ENCODE measurements around the gene MTFR2.

The MTFR2 gene

DNA sequence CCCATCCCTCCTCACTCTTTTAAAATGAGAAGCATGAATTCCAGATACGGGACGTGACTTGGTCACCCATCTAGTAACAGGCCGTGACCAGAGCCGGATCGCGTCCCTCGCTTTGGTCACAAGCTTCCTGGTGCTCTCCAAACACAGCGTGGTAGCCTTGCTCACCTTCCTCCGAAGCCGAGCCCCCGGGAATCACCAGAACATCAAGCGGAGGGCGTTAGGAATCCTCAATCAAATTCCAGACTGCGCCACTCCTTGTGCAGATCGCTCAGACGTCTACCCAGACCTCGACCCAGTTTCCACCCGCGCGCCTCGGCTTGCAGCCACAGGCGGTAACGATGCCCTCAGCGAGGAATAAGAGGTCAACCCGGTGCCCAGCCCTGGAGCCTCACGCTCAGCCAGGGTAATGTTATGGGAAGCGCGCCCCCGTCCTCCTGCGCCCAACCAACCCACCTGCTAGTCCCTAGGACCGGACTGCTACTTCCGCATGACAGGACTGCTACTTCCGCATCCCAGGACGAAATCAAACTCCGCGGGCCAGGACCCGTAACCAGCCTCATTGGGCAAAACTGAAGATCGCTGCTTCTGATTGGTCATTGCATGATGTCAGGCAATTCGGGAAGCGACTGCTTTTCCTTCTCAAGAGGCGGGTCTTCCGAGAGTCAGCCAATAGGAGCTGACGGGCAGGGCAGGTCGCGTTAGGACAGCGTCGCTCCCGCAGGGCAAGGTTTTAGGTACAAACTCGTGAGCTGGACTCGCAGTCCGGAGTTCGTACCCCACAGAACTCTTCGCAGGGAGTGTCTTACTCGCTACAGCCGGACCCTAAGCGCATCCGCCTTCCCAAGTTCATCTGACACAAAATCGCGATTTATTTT is at the start of gene MTFR2:
Gene MTFR2, minus strand, starts transcription at position 501 of the 875 bp plus-strand sequence. CDS start 1,212 bp downstream, outside the sequence.
- peak; percentile 94 for DNase-seq

DNA sequence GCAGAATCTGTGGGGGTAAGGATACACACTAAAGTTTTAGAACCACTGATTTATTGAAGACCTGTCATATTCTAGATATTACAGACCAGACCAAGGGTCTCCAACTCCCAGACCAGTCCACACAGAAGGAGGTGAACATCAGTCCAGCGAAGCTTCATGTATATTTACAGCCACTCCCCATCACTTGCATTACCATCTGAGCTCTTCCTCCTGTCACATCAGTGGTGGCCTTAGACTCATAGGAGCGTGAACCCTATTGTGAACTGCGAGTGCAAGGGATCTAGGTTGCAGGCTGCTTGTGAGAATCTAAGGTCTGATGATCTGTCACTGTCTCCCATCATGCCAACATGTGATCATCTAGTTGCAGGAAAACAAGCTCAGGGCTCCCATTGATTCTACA is 44.5 kb upstream of the MTFR2 start:
- no peak for DNase-seq

DNA sequence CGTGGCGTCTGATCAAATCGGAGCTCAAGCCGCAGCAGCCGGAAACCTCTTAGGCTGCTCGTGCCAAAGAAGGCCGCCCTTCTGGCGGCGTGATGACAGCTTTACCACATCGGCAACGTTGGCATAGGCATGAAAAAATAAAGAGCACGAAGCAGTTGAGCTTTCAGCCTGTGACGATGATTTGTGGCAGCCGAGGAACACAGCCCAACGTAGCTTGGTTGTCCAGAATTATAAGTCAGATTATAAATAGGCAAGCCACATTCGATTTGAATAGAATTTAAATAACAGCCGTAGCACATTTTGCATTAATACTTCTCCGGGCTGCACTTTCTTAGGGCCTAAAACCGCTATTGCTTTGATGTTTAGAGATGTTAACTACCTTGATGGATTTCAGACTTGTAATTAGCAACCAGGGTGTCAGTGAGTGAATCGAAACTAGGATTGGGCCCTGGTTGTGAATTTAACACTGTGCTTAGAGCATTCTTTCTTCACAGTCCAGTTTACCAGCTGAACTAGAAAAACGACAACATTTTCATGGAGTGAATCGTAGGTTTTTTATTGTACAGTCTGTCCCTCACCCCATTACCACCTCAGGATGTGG is 40.4 kb upstream of the MTFR2 start:
- DNase-seq: peak; percentile 75

DNA sequence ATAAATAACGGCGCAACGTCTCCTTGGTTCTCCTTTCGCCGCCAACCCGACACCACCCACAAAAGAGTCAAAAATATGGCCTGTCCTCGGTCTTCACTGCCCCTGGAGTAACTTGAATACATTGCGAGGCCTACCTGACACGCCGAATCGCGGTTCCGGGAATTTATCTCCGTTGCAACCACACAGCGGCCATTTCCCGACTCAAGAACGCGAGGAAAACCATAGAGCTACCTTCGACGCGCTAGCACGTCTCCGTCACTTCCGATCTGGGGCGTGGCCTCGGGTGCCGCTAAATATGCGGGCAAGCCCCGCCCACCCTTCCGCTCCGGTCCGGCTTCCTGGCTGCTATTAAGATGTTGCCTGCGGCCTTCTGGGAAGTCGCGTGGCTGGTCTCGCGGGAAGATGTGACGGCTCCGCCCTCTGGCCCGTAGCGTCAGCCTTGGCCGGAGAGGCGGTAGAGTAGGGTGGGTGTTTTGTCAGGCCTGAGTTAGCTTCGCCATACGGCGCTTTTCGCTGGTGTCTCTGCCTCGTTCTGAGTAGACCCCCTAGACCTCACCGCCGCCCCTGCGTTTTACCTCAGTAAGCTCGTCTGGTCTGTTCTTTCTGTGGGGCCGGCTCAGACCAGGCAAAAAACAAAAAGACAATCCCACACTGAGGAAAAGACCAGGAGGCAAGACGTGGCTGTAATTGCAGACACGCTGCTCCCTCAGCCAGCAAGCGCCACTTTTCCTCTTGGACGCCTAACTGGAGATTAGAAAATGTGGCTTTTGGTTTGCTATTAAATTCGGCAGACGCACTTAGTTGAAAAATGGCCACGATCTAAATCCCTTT is 39.7 kb upstream of the MTFR2 start, which contains the start of gene BCLAF1:
Gene BCLAF1, minus strand, starts transcription at position 268 of the 831 bp plus-strand sequence. CDS start 9,980 bp downstream, outside the sequence.
- DNase-seq: peak; percentile 99

DNA sequence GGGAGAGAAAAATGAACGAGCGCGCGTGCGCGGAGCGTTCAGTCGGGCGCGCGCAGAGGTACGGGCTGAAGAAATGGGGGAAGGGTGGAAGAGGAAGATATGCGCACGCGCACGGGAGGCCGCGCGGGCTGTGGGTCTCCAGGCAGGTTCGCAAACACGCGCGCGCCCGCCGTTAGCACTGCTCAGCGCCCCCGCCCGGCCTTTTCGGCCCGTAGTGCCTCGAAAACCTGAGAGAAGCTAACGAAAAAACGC is 39.1 kb upstream of the MTFR2 start:
- DNase-seq: peak; percentile 92

DNA sequence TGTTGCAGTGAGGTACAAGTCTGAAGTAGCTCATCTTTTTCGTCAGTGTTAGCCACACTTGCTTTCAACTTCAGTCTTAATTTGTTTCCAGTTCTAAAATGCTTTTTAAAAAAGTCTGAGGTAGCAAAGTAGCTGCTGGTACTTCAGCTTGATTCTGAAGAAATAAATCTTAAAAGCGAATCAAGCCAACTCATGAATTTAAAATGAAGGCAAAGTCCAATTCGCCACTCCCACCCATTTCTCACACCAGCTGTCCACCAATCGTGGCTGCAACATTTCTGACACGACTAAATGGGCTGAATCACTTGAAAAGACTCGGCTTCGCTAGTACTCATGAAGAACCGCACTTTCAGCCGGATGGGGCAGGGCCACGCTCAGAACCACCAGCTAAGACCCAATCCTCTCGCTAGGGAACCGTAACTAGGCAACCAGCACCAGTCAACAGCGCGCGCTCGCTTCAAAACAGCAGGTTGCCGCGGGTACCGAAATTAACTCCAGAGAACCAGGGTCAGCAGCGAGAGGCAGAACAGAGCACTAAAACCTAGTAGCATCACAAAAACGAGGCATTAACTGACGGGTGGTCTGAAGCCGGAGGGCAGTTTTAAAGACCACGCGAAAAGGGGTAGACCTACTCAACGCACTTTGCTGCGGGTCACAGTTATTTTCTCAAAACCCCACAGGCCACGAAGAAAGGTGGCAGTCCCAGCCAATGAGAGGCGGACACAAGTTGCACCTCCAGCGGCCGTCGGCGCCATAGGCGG is 38.6 kb upstream of the MTFR2 start:
- peak; percentile 85 for DNase-seq

DNA sequence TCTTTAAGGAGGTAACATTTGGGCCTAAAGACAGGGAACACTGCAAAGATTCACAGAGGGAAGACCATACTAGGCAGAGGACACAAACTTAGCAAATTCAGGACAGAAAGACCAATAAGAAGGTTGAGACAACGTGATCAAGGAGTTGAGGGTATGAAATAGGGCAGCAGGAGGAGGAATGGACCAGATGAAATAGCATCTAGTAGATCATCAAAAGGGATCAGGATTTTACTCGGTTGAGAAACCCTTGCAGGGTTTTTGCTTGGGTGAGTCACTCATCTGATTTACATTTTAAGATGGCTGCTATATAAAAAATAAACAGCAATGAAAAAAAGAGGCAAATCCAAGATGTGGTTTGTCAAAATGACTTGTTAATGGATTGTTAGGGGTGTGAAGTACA is 34.8 kb upstream of the MTFR2 start:
- DNase-seq: no peak

DNA sequence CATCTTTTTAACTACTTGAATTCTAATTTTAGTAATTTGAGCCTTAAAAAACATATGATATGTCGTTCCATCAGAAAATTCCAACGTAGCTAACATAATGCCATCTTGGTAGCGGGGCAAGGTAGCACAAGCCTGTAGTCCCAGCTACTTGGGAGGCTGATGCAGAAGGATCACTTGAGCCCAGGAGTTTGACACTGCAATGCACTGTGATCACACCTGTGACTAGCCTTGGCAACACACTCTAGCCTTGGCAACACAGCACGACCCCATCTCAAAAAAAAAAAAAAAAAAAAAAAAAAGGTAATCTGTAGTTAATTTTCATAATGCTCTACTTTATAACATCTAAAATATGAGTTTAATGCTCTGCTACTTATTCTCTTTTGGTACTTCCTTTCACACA is 32.8 kb upstream of the MTFR2 start:
- DNase-seq: no peak

DNA sequence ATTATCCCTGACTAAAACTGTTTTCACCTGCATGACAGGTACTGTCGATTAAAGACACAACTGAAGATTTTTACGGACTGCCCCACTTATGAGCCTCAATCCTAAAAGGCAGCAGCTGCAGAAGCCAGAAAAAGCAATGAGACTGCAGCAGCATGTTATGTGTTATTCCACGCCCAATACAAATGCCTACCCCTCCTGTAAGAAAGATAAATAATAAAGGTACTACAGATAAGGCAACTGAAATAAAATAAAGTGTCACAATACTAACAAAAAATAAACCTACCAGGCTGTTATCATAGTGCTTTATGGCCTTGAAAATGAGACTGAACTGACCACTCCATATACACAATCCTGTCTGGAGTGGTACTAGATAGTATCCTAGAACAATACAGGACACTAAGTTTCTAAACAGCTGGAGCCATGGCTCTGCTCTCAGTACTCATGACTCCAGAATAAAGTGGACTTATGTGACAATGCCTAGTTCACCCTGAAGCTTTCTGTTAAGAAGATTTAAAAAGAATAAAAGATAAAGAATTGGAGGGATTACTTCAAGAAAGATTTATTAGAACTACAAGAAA is 30.0 kb upstream of the MTFR2 start:
- DNase-seq: no peak

DNA sequence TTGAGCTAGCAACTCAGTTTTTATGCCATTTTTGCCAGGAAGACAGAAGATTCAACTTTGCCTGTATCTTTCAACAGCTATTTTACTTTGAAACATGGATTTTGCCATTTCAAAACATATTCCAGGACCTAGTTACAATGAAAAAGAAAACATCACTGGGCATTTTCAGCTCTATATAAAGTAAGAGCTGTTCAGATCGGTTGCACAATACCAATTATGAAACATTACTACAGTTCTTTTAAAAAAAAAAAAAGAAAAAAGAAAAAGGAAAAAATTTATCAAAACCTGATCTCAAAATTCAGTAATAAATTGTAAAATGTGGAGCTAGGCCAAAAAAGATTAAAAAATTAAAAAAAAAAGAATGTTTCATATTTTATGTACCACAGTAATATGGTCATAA is 24.0 kb upstream of the MTFR2 start:
- DNase-seq: no peak

DNA sequence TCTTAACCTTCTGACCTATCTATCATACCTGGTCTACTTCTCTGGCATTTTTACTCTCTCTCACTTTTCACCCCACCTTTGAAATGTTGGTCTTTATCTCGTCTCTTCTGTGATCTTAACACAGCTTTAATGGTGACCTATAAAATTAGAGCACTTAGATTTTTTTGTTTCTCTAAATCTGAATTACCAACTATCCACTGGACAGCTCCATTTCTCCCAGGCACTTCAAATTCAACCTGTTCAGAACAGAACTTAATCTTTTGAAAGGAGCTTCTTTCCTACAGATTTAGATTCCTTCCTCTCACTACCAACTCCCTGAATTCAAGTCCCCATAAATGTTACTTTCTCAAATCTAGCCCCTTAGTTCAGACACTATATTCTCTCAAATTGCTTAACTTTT is 15.0 kb upstream of the MTFR2 start:
- no peak for DNase-seq

DNA sequence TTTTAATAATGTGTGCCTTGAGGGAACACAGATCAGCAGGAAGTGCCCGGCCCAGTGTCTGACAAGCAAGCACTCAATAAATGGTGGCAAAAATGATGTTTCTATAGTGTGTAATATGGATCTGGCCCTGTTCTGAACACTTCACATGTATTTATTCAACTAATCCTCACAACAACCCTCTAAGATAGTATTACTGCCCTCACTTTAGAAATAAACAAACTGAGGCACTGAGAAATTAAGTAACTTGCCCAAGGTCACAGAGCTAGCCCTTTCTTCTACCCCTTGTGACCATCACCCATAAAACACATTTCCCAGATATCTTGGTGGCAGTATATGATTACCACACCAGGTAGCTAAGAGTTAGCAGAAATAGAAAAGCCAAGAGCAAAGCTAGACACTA is 12.8 kb upstream of the MTFR2 start:
- DNase-seq: no peak

DNA sequence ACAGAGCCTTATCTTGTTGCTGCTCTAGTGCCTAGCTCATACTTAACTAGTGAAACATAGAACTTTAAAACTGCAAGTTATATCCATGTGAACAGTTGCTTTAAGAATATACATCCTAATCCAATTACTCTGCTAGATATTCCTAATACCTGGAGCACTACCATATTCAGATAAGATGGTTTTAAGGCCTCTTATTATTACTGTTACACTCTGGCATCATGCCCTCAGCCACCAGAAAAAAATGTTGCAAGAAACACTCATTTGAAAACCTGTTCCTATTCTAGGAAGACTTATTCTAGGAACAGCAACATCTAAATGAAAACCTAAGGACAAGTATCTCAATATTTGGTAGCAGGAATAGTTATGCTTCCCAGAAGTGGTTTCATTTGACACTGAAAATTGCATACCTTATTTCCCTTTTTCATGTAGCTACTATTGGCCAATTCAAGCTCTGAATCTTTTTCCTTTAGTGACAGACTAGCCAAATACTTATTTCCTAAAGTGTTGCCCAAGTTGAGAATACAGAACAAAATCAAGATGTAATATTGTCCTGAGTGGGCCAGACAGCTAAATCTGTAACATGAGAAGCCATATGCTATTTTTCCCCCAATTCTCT is 4.8 kb upstream of the MTFR2 start:
- DNase-seq: no peak

DNA sequence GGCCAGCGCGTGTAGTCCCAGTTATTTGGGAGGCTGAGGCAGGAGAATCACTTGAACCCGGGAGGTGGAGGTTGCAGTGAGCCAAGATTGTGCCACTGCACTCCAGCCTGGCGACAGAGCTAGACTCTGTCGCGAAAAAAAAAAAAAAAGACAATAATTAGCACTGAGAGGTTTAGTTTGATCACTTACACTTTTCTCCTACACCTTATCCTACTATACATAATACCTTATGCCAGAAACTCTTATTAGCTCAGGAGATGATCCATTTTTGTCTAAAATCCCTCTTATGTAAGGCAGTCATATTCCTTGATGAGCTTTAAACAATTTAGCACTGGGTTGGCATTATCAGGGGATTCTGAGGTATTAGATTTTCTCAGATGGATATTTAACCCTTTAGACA is 3.6 kb upstream of the MTFR2 start:
- no peak for DNase-seq

DNA sequence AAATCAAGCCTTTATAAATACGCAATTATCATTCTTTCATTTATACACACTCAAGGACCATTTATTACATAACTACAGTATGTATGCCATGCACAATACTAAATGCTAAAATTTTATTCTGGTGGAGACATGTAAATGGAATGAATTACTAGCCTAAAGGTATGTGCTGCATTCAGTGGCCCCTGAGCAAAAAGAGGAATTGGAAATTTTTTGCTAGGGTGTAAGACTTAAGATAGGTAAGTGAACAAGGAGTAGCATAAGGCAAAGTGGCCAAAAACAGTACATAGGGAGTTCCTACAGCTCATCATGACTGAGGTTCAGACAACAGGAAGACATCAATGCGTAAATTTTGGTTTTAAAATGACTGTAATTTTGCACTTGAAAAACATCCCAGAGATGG is 2.3 kb upstream of the MTFR2 start:
- no peak for DNase-seq

DNA sequence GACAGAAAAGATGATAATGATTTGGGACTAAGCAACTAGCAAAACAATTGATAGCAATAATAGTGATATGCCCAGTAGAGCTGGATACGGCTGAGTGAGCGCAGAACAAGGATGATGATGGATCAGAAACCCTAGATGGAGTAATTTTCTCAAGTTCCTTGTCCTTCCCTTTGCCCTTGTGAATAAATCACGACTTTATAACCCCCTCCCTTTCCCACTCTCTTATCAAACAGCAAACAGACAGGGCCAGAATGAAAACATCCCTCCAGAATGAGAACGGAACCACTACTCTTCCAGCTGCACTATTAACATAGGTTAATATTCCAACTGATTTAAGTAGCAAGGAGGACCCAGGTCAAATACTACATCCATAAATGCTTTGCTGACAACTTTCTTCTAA is 1.3 kb upstream of the MTFR2 start:
- no peak for DNase-seq

DNA sequence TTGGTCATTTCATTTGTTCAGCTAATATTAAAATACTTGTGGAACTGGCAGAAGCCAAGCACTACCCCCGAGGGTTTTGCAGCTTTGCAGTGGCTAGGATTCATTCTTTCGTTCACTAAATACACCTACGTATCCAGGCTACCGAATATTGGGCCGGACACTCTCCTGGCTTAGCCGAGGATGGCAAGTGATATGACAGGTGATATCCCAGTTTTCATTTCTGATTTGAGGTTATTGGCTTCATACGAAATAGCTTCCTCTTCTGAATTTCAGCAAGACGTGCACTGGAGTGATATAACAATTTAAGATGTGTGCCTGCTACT is 536 bp upstream of the MTFR2 start:
- no peak for DNase-seq

DNA sequence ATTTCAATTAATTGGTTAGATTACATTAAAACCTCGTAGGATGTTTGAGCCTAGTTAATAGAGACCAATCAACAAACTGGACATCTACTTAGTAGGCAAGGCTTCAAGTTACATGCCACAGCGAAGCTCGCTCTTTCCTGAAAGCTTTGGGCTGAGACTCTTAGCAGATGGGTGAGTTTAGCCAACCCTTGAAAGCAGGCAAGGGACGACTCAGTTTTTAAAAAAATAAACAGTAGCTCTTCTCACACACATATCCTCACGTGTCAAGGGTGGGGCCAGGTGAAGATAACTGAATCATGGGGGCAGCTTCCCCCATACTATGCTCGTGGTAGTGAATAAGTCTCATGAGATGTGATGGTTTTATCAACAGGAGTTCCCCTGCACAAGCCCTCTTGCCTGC is 775 bp downstream of the MTFR2 start:
- no peak for DNase-seq

DNA sequence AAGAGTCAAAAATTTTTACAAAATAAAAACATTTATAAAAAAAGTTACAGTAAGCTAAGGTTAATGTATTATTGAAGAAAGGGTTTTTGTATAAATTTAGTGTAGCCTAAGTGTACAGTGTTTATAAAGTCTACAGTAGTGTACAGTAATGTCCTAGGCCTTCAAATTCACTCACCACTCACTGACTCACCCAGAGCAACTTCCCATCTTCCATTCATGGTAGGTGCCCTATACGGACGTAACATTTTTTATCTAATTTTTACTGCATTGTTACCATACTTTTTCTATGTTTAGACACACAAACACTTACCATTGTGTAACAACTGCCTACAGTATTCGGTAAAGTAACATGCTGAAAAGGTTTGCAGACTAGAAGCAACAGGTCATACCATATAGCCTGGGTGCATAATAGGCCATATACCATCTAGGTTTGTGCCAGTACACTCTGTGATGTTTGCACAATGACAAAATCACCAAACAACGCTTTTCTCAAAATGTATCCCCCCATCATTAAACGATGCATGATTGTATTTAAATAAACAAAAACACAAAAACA is 6.0 kb downstream of the MTFR2 start:
- DNase-seq: no peak

DNA sequence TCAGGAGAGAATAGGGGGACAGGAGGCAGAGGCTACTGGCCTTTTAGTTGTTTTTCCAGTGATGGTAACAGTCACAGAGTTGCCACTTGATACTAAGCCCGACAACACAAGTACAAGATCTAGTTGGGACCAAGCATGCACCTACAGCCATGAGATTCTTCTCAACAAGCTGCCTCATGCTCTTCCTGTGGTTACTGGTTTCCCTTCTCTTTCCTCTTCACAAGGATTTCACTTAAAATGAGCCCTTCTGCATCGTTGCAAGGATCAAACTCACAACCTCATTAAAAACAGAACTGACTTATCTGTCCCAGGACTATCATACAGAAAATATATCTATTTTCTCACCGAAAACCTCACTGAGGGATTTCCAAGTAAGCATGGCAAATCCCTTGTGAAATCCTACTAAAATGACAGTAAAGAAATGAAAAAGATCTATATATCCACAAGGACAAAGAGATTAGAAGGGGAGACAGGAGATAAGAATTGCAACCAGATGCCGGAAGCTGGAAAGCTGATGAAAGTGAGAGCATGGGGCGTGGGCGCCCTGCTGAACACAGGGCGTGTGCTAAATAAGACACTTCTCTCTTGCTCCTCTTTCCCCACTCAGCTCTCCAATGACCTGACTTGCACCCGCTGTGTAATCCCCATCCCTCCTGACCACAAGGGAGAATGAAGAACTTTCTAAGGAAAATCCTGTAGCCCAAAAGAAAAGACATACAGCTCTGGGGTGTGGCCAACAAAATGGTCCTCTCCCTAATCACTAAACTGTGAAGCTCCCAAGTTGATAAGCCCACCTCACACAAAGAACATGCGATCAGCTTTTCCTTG is 13.4 kb downstream of the MTFR2 start:
- DNase-seq: no peak

DNA sequence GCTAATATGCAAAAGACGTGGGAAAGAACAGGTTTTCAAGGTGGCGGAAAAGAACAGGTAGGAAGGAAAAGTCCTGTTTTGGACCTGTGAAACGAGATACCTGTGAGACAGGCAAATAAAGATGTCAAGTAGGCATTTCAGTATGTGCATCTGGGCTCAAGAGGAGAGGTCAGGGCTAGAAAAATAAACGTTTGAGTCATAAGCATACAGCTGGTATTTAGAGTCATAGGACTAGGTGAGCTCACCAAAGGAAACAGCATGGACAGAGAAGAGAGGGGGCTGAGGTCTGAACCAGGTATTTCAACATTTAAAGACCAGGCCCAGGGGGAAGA is 14.9 kb downstream of the MTFR2 start:
- no peak for DNase-seq
